Measurements from ENCODE around the gene RAB14. TPM values are rescaled to one million over a fixed set of nuclear protein-coding genes. Genes with fewer than 3 reads are reported as not detected.

RAB14 gene
- total and polyA plus RNA-seq, 2 donors (not counting 1 experiment from before 2014, with no cell fraction given): 20.4 to 52.6 TPM

DNA sequence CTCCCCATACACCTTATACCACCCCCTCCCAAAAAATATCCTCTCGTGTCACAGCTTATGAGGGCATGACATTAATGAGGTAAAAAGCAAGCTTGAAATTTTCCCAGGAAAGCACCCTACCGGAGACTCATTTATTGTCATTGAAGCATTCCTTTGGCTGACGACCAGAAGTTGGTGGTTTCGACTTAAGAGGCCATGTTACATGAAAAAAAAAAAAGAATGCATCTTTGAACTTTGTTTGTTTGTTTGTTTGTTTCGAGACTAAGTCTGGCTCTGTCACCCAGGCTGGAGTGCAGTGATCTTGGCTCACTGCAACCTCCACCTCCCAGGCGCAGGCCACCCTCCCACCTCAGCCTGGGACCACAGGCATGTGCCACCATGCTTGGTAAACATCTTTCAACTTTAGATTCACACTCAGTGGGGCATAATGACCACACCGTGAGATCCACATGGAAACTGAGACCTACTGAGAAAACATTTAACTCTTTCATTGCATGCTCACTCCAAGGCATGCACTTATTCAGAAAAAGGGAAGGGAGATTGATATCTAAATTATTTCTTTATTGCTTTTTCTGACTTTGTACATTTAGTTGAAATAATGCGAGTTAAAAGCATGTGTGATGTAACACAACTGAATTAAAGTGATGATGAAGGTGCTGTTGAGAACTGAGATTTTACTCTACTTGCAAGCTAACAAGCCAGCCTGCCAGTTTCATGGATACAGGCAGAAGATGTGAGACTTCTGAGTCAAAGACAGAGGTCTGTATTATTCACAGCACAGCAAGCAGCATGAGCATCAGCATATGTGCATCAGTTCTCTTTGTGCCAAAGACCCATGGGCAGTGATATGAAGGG is 5.1 kb upstream of the RAB14 start:
- Mint-ChIP-seq H3K9me3 (ENCODE audit: insufficient read depth) (no peaks in the 10 kb centered on the region), H3K4me3 (peak overlapping the region; percentile 80)
- POLR2A ChIA-PET: interaction anchor here (0.5 to 1.1 kb wide), 3 partner anchors 133 to 751 kb away, joined by 4 to 6 read pairs (median 5); no protein-coding TSS in a partner anchor

More for the DNA sequence above, 5.1 kb upstream of the RAB14 start:
- Mint-ChIP-seq H3K27ac (peak overlapping the region; percentile 88), H3K27me3 (no peaks in the 10 kb centered on the region), H3K4me1 (peaks cover 40% of the 10 kb centered on the region)
- no peaks in the 10 kb centered on the region for H3K27me3 ChIP-seq (replicated peaks in 1 of 4; ENCODE audit: control extremely low read depth in 1 of 4, control insufficient read depth in 3 of 4, insufficient read depth in 4 of 4, low read length in 3 of 4)
- CTCF ChIA-PET: interaction anchor here (1.1 to 1.2 kb wide), 2 partner anchors 61 to 92 kb away, joined by 3 to 4 read pairs; partner anchors contain the start of gene GSN
- DNase-seq (no peak), ATAC-seq (ENCODE audit: low read depth) (peak; percentile 12)
- peak overlapping the region in 2 of 5 experiments; percentile 22 to 48 for H3K4me3 ChIP-seq (ENCODE audit: control extremely low read depth in 1 of 5, extremely low read depth in 1 of 5, insufficient read depth in 1 of 5, low read depth in 2 of 5, low read length in 4 of 5)
- H3K79me2 ChIP-seq (ENCODE audit: control insufficient read depth, insufficient read depth, low read length): peaks cover 23% of the 10 kb centered on the region
- intact Hi-C loops (cut with micrococcal nuclease): loop anchor here (10.0 kb wide), 1 partner anchor 342 kb away; no protein-coding TSS in a partner anchor
- peak overlapping the region; percentile 72 for H3K4me2 ChIP-seq (replicated peaks; ENCODE audit: low read depth, low read length, poor library complexity, severe bottlenecking)
- peak overlapping the region; percentile 62 to 82 for H3K27ac ChIP-seq (ENCODE audit: low read length in 2 of 2)
- no peaks in the 10 kb centered on the region for H3K9me3 ChIP-seq (ENCODE audit: control extremely low read depth in 1 of 3, control insufficient read depth in 2 of 3, insufficient read depth in 1 of 3, low read length in 2 of 3)
- TF ChIP-seq EZH2 (IDR thresholded peaks at IDR 0.05; ENCODE audit: borderline replicate concordance, insufficient read depth, low read depth, low read length, poor library complexity, severe bottlenecking): no peak
- TF ChIP-seq, protein P1, sequence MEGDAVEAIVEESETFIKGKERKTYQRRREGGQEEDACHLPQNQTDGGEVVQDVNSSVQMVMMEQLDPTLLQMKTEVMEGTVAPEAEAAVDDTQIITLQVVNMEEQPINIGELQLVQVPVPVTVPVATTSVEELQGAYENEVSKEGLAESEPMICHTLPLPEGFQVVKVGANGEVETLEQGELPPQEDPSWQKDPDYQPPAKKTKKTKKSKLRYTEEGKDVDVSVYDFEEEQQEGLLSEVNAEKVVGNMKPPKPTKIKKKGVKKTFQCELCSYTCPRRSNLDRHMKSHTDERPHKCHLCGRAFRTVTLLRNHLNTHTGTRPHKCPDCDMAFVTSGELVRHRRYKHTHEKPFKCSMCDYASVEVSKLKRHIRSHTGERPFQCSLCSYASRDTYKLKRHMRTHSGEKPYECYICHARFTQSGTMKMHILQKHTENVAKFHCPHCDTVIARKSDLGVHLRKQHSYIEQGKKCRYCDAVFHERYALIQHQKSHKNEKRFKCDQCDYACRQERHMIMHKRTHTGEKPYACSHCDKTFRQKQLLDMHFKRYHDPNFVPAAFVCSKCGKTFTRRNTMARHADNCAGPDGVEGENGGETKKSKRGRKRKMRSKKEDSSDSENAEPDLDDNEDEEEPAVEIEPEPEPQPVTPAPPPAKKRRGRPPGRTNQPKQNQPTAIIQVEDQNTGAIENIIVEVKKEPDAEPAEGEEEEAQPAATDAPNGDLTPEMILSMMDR (IDR thresholded peaks at IDR 0.05): no peak
- H3K4me1 ChIP-seq (ENCODE audit: control insufficient read depth in 2 of 2, insufficient read depth in 2 of 2, low read length in 2 of 2): peaks cover 28 to 35% of the 10 kb centered on the region in 2 donors
- no peaks in the 10 kb centered on the region for H4K20me1 ChIP-seq (ENCODE audit: control insufficient read depth, insufficient read depth, low read length, poor library complexity, severe bottlenecking)
- H2AFZ ChIP-seq (ENCODE audit: insufficient read depth, low read depth, low read length, poor library complexity, severe bottlenecking): peak overlapping the region; percentile 70
- peaks cover 0 to 7% of the 10 kb centered on the region in 2 experiments for H3K36me3 ChIP-seq (replicated peaks in 1 of 2; ENCODE audit: control extremely low read depth in 1 of 2, control insufficient read depth in 1 of 2, extremely low read depth in 1 of 2, insufficient read depth in 2 of 2, low read length in 1 of 2)
- H3K9ac ChIP-seq (ENCODE audit: low read length): peak overlapping the region; percentile 53
- WGBS (ENCODE audit: insufficient coverage): 79% methylated on average over 2 of the region's 8 CpGs
